ENCODE data around the gene CLPX. TPM values are rescaled to one million over a fixed set of nuclear protein-coding genes. Genes with fewer than 3 reads are reported as not detected.

The CLPX gene
- total and polyA plus RNA-seq, 2 experiments from 2014 or later, result 20.0 to 53.5 TPM

GRCh38 chr15:65213241-65213640 lies 28.1 kb upstream of the CLPX start:
- peaks cover 33% of the 10 kb centered on the region for H3K4me1 ChIP-seq (ENCODE audit: insufficient read depth)
- no peaks in the 10 kb centered on the region for H3K9me3 ChIP-seq (ENCODE audit: low read depth)
- 86% methylated on average over 2 of the region's 2 CpGs for WGBS (ENCODE audit: low lambda C conversion rate, missing lambda C conversion rate)
- no peak overlapping the region for H3K4me2 ChIP-seq
- H2AFZ ChIP-seq, result no peak overlapping the region
- no peak overlapping the region for H3K27ac ChIP-seq
- H3K9me2 ChIP-seq (replicated peaks; ENCODE audit: insufficient read depth), result no peaks in the 10 kb centered on the region
- no peaks in the 10 kb centered on the region for H3K79me2 ChIP-seq
- no peaks in the 10 kb centered on the region for H4K20me1 ChIP-seq (ENCODE audit: insufficient read depth, poor library complexity, severe bottlenecking)
- H3K36me3 ChIP-seq (replicated peaks; ENCODE audit: insufficient read depth, low read depth), result no peaks in the 10 kb centered on the region
- no peak for DNase-seq (ENCODE audit: low spot score)
- no peak overlapping the region for H3K4me3 ChIP-seq
- no peaks in the 10 kb centered on the region for H3K27me3 ChIP-seq
- TF ChIP-seq EZH2 (IDR thresholded peaks at IDR 0.05; ENCODE audit: borderline replicate concordance) (no peak), EZH2phosphoT487 (IDR thresholded peaks at IDR 0.05; ENCODE audit: low read depth, severe bottlenecking, unreplicated experiment) (no peak), CTCF (IDR thresholded peaks at IDR 0.05; ENCODE audit: poor library complexity) (no peak)

DNA sequence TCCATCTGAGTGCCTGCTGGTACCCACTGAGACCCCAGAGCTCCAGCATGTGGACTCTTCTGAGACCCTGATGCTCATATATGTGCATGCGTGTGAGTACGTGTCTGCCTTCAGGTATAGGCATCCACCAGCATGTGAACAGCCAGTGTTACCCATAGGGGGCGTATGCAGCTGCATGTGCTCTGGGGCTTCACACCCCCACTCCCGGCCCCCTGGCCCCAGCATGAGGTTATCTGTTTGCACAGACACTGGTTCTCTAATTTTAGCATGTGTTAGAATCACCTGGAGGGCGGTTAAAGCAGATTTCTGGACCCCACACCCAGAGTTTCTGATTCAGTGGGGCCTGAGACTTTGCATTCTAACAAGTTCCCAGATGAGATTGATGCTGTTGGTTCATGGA lies 27.0 kb upstream of the CLPX start:
- Histone ChIP-seq H3K9me2 (replicated peaks; ENCODE audit: insufficient read depth) (no peaks in the 10 kb centered on the region), H3K79me2 (no peaks in the 10 kb centered on the region), H3K27ac (peak overlapping the region; percentile 65), H3K4me1 (ENCODE audit: insufficient read depth) (peaks cover 33% of the 10 kb centered on the region), H2AFZ (no peak overlapping the region), H3K9me3 (ENCODE audit: low read depth) (no peaks in the 10 kb centered on the region), H3K27me3 (no peaks in the 10 kb centered on the region), H3K4me2 (peak overlapping the region; percentile 60), H3K4me3 (no peak overlapping the region), H4K20me1 (ENCODE audit: insufficient read depth, poor library complexity, severe bottlenecking) (no peaks in the 10 kb centered on the region), H3K36me3 (replicated peaks; ENCODE audit: insufficient read depth, low read depth) (no peaks in the 10 kb centered on the region)
- 70% methylated on average over 5 of the region's 5 CpGs for WGBS (ENCODE audit: low lambda C conversion rate, missing lambda C conversion rate)
- TF ChIP-seq EZH2phosphoT487 (IDR thresholded peaks at IDR 0.05; ENCODE audit: low read depth, severe bottlenecking, unreplicated experiment) (no peak), CTCF (IDR thresholded peaks at IDR 0.05; ENCODE audit: poor library complexity) (peak; percentile 39), EZH2 (IDR thresholded peaks at IDR 0.05; ENCODE audit: borderline replicate concordance) (no peak)
- peak; percentile 45 for DNase-seq (ENCODE audit: low spot score)

GRCh38 chr15:65211482-65211982 lies 26.4 kb upstream of the CLPX start:
- no peak overlapping the region for H3K4me3 ChIP-seq
- peaks cover 33% of the 10 kb centered on the region for H3K4me1 ChIP-seq (ENCODE audit: insufficient read depth)
- peak; percentile 59 for DNase-seq (ENCODE audit: low spot score)
- H3K4me2 ChIP-seq, result peak overlapping the region; percentile 60
- no peaks in the 10 kb centered on the region for H3K27me3 ChIP-seq
- no peaks in the 10 kb centered on the region for H4K20me1 ChIP-seq (ENCODE audit: insufficient read depth, poor library complexity, severe bottlenecking)
- TF ChIP-seq EZH2phosphoT487 (IDR thresholded peaks at IDR 0.05; ENCODE audit: low read depth, severe bottlenecking, unreplicated experiment) (no peak), EZH2 (IDR thresholded peaks at IDR 0.05; ENCODE audit: borderline replicate concordance) (no peak)
- no peak overlapping the region for H2AFZ ChIP-seq
- H3K79me2 ChIP-seq, result no peaks in the 10 kb centered on the region
- no peaks in the 10 kb centered on the region for H3K36me3 ChIP-seq (replicated peaks; ENCODE audit: insufficient read depth, low read depth)
- H3K27ac ChIP-seq, result peak overlapping the region; percentile 65
- H3K9me2 ChIP-seq (replicated peaks; ENCODE audit: insufficient read depth), result no peaks in the 10 kb centered on the region
- no peaks in the 10 kb centered on the region for H3K9me3 ChIP-seq (ENCODE audit: low read depth)
- WGBS (ENCODE audit: low lambda C conversion rate, missing lambda C conversion rate), result 55% methylated on average over 6 of the region's 6 CpGs

DNA sequence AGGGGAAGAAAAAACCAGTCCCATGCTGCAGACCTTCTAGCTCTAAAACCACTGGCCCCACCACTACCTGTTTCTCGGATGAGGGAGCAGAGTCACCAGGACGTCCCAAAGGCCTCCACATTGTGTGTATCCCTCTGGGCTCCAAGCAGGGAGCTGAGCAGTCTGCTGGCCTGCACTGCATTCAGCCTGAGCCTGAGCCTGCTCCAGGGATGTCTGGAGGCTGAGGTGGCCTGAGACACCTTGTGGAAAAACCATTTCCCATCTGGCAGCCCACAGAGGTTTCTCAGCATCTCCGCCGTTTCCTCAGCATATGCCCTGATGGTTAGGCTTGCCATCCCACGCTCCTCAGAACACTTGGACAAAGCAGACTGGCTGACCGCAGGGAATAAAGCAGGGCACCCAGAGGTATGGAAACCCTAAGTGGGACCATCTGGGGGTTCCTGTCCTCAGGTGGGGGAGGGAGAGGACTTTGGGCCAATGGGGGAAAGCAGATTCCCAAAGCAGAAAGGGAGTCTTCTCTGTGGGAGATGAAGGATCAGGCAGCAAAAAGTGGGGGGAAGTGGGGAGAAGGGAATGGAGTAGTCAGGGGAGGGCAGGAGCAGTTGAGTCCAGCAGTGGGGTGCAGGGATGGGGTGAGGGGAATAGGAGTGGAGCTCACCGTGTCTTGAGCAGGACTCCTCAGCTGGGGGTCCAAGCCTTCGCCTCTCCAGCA lies 25.8 kb upstream of the CLPX start, which contains the start of gene CILP:
Gene CILP, minus strand, starts transcription at position 704 of the 712 bp plus-strand sequence. CDS start 1,718 bp downstream, outside the sequence.
- Histone ChIP-seq H3K4me1 (ENCODE audit: insufficient read depth) (peaks cover 33% of the 10 kb centered on the region), H3K79me2 (no peaks in the 10 kb centered on the region), H3K9me3 (ENCODE audit: low read depth) (no peaks in the 10 kb centered on the region), H3K27me3 (no peaks in the 10 kb centered on the region), H3K4me2 (peak within 1 kb of the TSS; percentile 60), H3K9me2 (replicated peaks; ENCODE audit: insufficient read depth) (no peaks in the 10 kb centered on the region), H2AFZ (no peak within 1 kb of the TSS), H3K4me3 (no peak within 1 kb of the TSS), H4K20me1 (ENCODE audit: insufficient read depth, poor library complexity, severe bottlenecking) (no peaks in the 10 kb centered on the region), H3K27ac (peak within 1 kb of the TSS; percentile 65), H3K36me3 (replicated peaks; ENCODE audit: insufficient read depth, low read depth) (no peaks in the 10 kb centered on the region)
- DNase-seq (ENCODE audit: low spot score), result no peak
- TF ChIP-seq CTCF (IDR thresholded peaks at IDR 0.05; ENCODE audit: poor library complexity) (no peak), EZH2phosphoT487 (IDR thresholded peaks at IDR 0.05; ENCODE audit: low read depth, severe bottlenecking, unreplicated experiment) (no peak), EZH2 (IDR thresholded peaks at IDR 0.05; ENCODE audit: borderline replicate concordance) (no peak)
- 79% methylated on average over 8 of the region's 8 CpGs for WGBS (ENCODE audit: low lambda C conversion rate, missing lambda C conversion rate)
